NCI-H1105 treated with DMSO at 0.1 percent for 48 hours (cell line): ENCODE data around the gene CDH4.

Experiments
- DNase-seq: peaks from one replicate; lab custom pipeline; 2025; lab: John Stamatoyannopoulos, UW

Gene CDH4

DNA sequence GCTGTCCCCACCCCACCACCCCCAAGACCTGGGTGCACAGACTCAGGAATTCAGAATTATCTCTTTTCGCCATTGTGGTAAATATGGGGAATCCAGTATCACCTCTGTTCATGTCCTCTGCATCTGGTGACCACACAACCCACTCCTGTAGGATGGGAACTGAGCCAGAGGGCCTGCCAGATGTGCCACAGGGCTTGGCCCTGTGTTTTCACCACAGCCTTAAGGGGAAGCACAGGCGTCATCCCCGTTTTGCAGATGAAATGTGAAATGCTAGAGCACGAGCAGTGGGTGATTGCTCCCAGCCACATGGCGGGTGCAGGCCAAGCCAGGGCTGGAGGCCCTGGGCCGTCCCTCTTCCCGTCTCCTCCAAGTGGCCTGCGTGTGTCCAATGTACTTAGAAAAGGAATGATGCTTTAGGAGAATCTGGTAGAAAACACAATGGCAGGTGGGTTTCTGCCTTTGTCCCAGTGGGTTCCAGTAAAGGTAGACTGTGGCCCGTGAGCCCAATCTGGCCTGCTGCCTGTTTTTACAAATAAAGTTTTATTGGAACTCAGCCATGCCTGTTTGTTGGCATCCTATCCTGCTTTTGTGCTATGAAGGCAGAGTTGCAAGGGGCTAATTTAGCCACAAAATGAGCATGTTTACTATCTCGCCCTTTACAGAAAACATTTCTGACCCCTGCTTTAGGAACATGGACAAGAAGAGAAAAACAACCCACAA is 309.2 kb downstream of the CDH4 start:
- no peak for DNase-seq

DNA sequence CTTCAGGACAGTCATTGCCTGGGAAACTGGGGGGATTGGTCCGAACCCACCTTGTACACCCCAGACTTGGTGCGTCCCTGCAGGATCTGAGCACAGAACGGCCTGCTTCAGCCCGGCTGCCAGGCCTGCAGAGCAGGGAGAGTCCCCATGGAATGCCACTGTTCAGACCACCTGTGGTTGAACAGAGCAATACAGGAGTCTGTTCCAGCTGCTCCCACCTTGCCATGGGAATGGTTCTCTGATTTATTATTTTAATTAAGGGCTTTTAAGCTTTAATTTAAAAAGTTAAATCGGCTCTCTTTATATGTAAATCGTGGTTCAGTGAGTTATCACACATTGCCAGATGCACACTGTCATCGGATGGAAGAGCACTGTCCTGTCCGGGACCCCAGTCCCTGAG is 310.4 kb downstream of the CDH4 start:
- no peak for DNase-seq

- DNase-seq: no peak
Measured at GRCh38 chr20:61562897-61563504, 310.9 kb downstream of the CDH4 start.

DNA sequence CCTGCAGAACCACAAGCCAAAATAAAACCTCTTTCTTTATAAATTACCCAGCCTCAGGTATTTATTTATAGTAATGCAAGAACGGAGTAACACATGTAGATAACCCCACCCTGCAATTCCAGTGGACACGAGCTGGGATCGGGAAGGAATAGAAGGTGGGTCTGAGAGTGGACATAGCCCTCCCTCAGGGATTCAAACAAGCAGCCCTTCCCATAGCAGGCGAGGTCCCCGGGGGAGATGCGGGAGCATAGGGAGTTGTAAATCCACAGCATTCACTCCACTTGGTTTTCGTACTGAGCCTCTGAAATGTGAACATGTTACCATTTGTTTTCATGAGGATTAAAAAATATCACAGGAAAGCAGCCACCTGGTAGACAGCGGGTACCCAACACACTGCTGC is 312.6 kb downstream of the CDH4 start:
- no peak for DNase-seq

- no peak for DNase-seq
Measured at GRCh38 chr20:61565791-61566190, 313.7 kb downstream of the CDH4 start.

- DNase-seq: no peak
Measured at GRCh38 chr20:61566691-61567090, 314.6 kb downstream of the CDH4 start.

GRCh38 chr20:61567204-61567603 is 315.1 kb downstream of the CDH4 start:
- no peak for DNase-seq

DNA sequence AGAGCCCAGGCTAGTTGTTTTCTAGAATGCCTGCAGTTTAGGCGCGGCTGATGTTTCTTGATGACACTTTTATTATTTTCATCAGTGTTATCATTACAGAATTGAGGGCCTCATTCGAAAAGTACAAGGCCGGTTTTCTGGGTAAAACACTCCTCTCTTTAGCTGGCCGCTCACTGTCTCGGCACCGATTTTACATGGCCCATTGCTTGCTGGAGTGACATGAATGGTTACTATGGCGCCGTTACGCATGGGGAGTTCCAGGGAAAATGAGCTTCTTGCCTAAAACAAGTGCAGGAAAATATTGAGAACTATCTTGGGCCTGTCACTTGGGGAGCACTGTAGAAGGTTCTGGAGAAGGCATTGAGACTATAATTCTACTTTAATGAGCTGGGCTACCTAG is 317.8 kb downstream of the CDH4 start:
- no peak for DNase-seq

DNA sequence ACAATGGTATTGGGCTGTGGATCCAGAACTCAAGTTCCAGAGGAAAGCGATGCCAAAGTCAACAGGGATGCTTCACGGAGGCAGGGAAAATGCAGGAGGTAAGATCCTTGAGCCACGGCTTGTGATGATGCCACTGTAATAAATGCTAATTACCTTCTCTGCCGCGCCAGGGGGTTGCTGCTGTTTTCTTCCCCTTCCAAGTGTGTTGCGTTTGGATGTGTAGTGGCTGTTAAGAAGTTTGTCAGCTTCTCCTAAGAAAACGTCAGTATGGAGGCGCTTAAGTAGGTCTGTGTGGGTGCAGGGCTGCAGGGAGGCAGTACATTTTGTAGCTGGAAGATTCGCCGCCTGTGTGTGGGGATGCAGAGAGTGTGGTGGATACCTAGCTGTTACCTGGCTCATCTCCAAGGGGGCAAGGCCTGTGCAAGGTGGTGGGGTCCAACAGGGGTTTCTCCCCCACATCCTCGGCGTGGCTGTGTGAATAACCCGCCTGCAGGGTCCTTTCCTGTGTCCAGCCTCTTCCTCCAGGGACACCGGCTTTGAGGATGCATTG is 318.7 kb downstream of the CDH4 start:
- DNase-seq: no peak

DNA sequence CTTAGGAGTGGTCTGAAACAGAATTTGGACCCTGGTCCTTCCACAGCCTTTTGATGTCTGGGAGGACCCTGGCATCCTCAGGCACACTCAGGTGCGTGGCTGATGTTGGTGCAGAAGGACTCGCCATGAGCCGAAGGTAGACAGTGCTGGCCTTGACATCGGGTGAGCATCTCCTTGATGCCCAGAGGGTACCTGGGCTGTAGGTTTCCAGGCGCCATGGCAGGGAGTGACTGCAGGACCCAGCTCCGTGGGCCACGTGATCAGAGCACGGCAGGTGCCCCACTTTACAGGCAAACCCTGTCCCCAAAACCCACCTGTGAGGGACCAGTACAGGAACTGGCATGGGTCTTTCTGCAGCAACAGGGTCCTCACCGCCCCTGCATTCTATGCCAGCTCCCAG is 319.2 kb downstream of the CDH4 start:
- no peak for DNase-seq

DNA sequence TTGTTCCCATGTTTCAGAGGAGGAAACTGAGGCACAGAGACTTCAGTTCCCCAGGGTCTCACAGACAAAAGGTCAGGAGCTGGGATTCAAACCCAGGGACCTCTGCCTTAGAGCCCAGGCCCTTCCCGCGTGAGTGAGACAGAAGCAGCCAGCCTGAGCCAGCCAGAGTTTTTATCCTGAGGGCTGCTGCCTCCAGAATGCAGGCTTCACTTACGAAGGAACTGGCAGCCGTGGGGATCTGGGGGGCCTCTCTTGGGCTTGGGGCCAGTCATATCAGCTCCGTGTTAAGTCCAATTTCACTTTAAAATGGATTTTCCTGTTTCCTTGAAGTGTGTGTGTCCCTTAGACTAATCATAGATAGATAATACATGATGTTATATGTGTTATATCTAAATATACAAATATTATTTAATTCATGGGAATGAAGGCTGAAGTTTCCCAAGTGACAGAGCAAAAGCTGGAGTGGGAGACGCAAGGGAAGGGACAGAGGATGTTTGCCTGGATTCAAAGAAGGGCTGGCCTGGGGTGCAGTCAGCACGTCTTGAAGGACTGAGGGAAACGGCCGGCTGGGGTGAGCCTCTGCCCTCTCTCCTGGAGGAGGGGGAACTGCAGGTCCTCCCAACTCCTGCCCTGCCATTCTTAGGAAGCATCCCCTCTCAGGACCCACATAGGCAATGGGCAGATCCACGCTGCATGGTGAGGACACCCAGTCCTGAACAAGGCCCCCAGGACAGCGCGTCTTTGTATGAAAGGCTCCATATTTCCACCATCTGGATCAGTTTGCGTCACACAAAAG is 320.1 kb downstream of the CDH4 start:
- no peak for DNase-seq

DNA sequence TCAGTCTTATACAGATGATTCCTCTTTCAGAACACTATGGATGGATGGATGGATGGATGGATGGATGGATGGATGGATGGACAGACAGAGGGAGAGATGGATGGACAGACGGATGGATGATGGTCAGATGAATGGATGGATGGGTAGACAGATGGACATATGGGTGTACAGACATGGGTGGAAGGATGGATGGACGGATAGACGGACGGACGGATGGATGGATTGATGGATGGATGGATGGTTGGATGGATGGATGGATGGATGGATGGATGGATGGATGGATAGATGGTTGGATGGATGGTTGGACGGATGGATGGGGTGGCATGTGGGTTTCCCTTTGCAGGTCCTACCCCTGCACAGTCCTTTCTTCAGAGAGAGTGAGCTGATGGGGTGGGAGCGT is 320.7 kb downstream of the CDH4 start:
- DNase-seq: no peak

DNA sequence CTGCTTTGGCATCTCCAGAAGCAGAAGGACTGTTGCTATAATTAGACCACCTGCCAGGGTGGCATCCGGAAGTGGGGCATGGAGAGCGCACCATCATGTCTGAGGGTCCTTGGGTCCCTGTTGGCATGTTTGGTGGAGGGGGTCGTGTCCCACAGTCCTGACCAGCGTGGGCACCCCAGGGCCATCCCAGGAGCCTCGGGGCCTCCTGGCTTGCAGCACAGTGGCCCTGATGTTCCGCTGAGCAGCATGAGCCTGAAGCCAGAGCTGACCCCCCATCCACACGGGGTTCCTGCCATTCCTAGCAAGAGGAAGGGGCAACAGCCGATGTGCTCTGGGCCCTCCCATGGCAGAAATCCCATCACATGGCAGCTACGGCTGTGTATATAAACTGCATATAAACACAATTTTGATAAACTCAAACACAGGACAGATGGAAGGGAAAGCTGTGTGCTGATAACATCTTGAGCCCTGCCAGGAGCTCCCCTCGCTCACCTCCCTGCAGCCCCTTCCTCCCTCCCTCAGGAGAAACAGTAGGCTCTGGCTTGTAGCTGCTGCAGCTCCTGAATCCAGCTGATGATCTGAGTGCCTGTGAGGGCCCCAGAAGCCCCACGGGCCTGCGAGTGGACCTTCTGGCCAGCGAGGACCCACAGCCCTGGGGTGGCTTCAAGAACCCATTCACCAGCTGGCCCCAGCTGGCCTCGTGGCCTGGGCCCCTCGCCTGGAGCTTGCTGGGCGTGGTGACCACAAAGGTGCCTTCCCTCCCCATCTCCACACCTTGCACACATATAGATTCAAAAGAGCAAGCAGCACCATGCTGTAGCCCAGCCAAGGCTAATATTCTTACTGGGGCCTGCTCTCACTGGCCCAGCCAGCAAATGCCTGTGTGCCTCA is 321.6 kb downstream of the CDH4 start:
- no peak for DNase-seq

DNA sequence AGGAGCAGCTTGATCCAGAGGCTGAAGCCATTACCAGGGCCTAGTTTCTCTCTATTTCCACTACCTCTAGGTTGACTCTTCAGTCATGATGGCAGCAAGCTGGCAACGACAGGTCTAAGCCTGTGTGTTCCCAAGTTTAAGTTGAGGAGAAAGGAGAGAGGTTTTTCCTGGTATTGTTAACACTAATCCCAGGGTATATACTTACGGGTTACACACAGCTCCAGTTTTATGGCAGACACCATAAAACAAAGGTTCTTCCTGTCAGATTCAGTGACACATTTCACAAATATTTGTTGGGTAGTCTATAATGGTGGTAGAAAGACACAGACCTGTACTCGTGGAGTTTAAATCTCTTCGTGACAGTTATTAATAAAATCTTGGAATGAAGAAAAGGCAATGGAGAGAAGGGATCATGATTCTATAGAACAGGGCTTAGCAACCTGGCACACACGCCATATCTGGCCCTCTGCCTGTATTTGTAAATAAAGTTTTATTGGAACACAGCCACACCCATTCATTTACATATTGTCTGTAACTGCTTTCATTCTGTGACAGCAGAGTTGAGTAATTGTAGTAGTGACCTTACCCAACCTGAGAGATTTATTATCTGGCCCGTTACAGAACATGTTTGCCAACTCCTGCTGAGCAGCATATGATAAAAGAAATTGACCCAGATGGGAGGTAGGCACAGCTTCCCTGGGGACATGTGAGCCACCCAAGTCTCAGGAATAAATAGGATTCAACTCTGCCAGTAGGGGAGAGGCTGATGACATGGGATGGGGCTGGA is 323.3 kb downstream of the CDH4 start:
- DNase-seq: no peak

DNA sequence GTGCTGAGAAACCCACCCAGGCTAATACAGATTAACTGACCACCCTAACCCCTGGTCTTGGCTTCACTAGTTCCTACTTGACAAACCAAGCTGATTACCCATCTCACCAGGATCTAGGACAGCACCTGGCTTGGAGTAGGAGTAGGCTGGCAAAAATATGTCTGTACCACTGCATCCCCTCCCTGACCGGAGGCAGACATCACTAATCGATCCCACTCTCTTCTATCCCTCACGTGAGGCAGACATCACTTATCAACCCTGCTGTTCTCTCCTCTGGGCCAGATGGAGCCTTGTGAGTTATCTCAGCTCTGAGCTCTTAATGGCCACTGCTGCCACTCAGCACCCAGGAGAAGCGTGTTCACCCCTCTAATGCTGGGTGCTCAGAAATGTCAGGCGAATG is 324.3 kb downstream of the CDH4 start:
- no peak for DNase-seq

DNA sequence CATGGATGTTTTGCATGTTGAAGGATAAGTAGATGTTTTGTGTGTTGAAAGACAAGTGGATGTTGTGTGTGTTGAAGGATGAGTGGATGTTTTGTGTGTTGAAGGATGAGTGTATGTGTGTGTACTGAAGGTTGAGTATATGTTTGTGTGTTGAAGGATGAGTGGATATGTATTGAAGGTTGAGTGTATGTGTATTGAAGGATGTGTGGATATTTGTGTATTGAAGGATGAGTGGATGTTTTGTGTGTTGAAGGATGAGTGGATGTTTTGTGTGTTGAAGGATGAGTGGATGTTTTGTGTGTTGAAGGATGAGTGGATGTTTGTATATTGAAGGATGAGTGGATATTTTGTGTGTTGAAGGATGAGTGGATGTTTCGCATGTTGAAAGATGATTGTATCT is 325.0 kb downstream of the CDH4 start:
- no peak for DNase-seq

- DNase-seq: no peak
Measured at GRCh38 chr20:61579908-61580307, 327.8 kb downstream of the CDH4 start.

- no peak for DNase-seq
Measured at GRCh38 chr20:61580958-61581824, 329.1 kb downstream of the CDH4 start.

- no peak for DNase-seq
Measured at GRCh38 chr20:61581825-61582188, 329.7 kb downstream of the CDH4 start.
